MV-4-11 (cell line): Measurements from ENCODE around the gene AKR7A3.
"Not testable (repeated sequence)": the region's sequence is repeated elsewhere in the genome, so short reads cannot be mapped to it uniquely, and the experiment has no call there.

Experiments
- DNase-seq: peaks from one replicate; lab custom pipeline; 2025; lab: John Stamatoyannopoulos, UW

The AKR7A3 gene

GRCh38 chr1:19317126-19317910, 28.7 kb upstream of the AKR7A3 start:
- peak; percentile 19 for DNase-seq

GRCh38 chr1:19315378-19316198, 27.0 kb upstream of the AKR7A3 start:
- peak; percentile 91 for DNase-seq

- peak; percentile 72 for DNase-seq
Observed at GRCh38 chr1:19313961-19314882, 25.7 kb upstream of the AKR7A3 start.

- DNase-seq: no peak
Observed at GRCh38 chr1:19313636-19313959, 25.0 kb upstream of the AKR7A3 start.

GRCh38 chr1:19312782-19313635, 24.4 kb upstream of the AKR7A3 start:
- DNase-seq: no peak

GRCh38 chr1:19311931-19312781, 23.6 kb upstream of the AKR7A3 start, which contains the start of the genes AKR7A2 and SLC66A1:
Gene AKR7A2, minus strand, starts transcription at chr1:19312144. Its CDS starts 20 bp downstream, at chr1:19312124.
Gene SLC66A1, plus strand, starts transcription at chr1:19312326. Its CDS starts 5,352 bp downstream, at chr1:19317678.
- DNase-seq: peak; percentile 84

- no peak for DNase-seq
Observed at GRCh38 chr1:19311503-19311930, 22.9 kb upstream of the AKR7A3 start.

- no peak for DNase-seq
Observed at GRCh38 chr1:19310720-19311502, 22.3 kb upstream of the AKR7A3 start.

- no peak for DNase-seq
Observed at GRCh38 chr1:19310061-19310460, 21.5 kb upstream of the AKR7A3 start.

- peak; percentile 13 for DNase-seq
Observed at GRCh38 chr1:19309123-19309813, 20.7 kb upstream of the AKR7A3 start.

- no peak for DNase-seq
Observed at GRCh38 chr1:19308509-19308907, 19.9 kb upstream of the AKR7A3 start.

- no peak for DNase-seq
Observed at GRCh38 chr1:19307794-19308508, 19.4 kb upstream of the AKR7A3 start.

GRCh38 chr1:19306941-19307340, 18.4 kb upstream of the AKR7A3 start:
- DNase-seq: no peak

- DNase-seq: no peak
Observed at GRCh38 chr1:19305880-19306279, 17.3 kb upstream of the AKR7A3 start.

- not testable (repeated sequence) for DNase-seq
Observed at GRCh38 chr1:19304081-19304480, 15.5 kb upstream of the AKR7A3 start.

- no peak for DNase-seq
Observed at GRCh38 chr1:19300211-19300610, 11.6 kb upstream of the AKR7A3 start.

- DNase-seq: no peak
Observed at GRCh38 chr1:19294638-19295037, 6.1 kb upstream of the AKR7A3 start.

- DNase-seq: no peak
Observed at GRCh38 chr1:19289244-19289643, 674 bp upstream of the AKR7A3 start.
